A673 (cell line): ENCODE results near the gene SLC25A29. TPM values are rescaled to one million over a fixed set of nuclear protein-coding genes. Genes with fewer than 3 reads are reported as not detected.
"Not testable (repeated sequence)": the region's sequence is repeated elsewhere in the genome, so short reads cannot be mapped to it uniquely, and the experiment has no call there.

ENCODE experiments used
- BruUV-seq: library from RNA; stranded (reverse); fragments of 400-500 nt; replicated peaks from 2 replicates; lab custom pipeline; 2021; lab: Mats Ljungman, UMichigan
- CTCF ChIA-PET: fragments of 300-600 bp; sonication (Branson Sonifier 250); formaldehyde crosslinking; loops from one replicate; lab custom pipeline; 2022; ENCODE audit warnings: antibody characterized with exemption; lab: Charles Lee
- POLR2A ChIA-PET: fragments of 300-600 bp; sonication (Branson Sonifier 250); formaldehyde crosslinking; loops from one replicate; lab custom pipeline; 2022; ENCODE audit warnings: antibody characterized with exemption; ENCODE audit not compliant: low non-redundant PET; lab: Charles Lee
- DNase-seq: peaks from one replicate; pipeline ENCODE4 v3.0.0-alpha.2; 2015; ENCODE audit warnings: low spot score
- H3K27ac ChIP-seq: fragments of 200-600 bp; sonication (generic); 2 replicates; pipeline ENCODE4 v1.5.1; 2016; ENCODE audit warnings: mixed run types, low read depth, mild to moderate bottlenecking, mixed read lengths, antibody characterized with exemption, low read length; ENCODE audit not compliant: poor library complexity, severe bottlenecking
- H3K27me3 ChIP-seq: fragments of 200-600 bp; sonication (generic); replicated peaks from 2 replicates; pipeline ENCODE4 v1.6.1; 2017; ENCODE audit warnings: mixed run types, low read depth, mild to moderate bottlenecking, mixed read lengths, antibody characterized with exemption, low read length; ENCODE audit not compliant: insufficient read depth, poor library complexity
- H3K36me3 ChIP-seq: fragments of 200-600 bp; sonication (generic); 2 replicates; pipeline ENCODE4 v1.6.1; 2016; ENCODE audit warnings: mixed run types, mild to moderate bottlenecking, mixed read lengths, antibody characterized with exemption, low read length; ENCODE audit not compliant: insufficient read depth, poor library complexity, severe bottlenecking
- H3K4me1 ChIP-seq: fragments of 200-600 bp; sonication (generic); 2 replicates; pipeline ENCODE4 v1.6.1; 2017; ENCODE audit warnings: mixed run types, mild to moderate bottlenecking, mixed read lengths, antibody characterized with exemption, low read length; ENCODE audit not compliant: insufficient read depth, poor library complexity, severe bottlenecking
- H3K4me3 ChIP-seq: fragments of 200-600 bp; sonication (generic); 2 replicates; pipeline ENCODE4 v1.5.1; 2016; ENCODE audit warnings: low read depth, mixed run types, mild to moderate bottlenecking, mixed read lengths, low read length; ENCODE audit not compliant: poor library complexity, severe bottlenecking
- H3K9me3 ChIP-seq: fragments of 200-600 bp; sonication (generic); 2 replicates; pipeline ENCODE4 v1.6.1; 2016; ENCODE audit warnings: mixed run types, low read depth, mild to moderate bottlenecking, mixed read lengths, antibody characterized with exemption, low read length; ENCODE audit not compliant: poor library complexity, severe bottlenecking
- EZH2 ChIP-seq: fragments of 200-600 bp; sonication (generic); IDR thresholded peaks from 2 replicates; pipeline ENCODE4 v1.6.1; 2017; ENCODE audit warnings: borderline replicate concordance, low read depth, mild to moderate bottlenecking, mixed read lengths, antibody characterized with exemption, low read length; ENCODE audit not compliant: poor library complexity, severe bottlenecking
- intact Hi-C: fragments of 100-400 bp; cut with micrococcal nuclease; formaldehyde crosslinking; loops from one replicate; pipeline ENCODE4 v1.10.0; 2022; ENCODE audit not compliant: unreplicated experiment
- total RNA-seq: library from RNA; stranded (reverse); gene quantifications from 2 replicates; pipeline ENCODE4 v1.2.3, GENCODE V29; 2021
- TF ChIP-seq, protein P1 (sequence below): fragments of 300-800, 200-600 bp; sonication (generic); conservative IDR thresholded peaks from 2 replicates; pipeline ENCODE4 v1.5.1; 2017; ENCODE audit warnings: low read depth, mild to moderate bottlenecking, antibody characterized with exemption, low read length, moderate library complexity, mixed read lengths

Gene SLC25A29
- total RNA-seq, 1 experiment from 2014 or later, result 49.3 TPM

DNA sequence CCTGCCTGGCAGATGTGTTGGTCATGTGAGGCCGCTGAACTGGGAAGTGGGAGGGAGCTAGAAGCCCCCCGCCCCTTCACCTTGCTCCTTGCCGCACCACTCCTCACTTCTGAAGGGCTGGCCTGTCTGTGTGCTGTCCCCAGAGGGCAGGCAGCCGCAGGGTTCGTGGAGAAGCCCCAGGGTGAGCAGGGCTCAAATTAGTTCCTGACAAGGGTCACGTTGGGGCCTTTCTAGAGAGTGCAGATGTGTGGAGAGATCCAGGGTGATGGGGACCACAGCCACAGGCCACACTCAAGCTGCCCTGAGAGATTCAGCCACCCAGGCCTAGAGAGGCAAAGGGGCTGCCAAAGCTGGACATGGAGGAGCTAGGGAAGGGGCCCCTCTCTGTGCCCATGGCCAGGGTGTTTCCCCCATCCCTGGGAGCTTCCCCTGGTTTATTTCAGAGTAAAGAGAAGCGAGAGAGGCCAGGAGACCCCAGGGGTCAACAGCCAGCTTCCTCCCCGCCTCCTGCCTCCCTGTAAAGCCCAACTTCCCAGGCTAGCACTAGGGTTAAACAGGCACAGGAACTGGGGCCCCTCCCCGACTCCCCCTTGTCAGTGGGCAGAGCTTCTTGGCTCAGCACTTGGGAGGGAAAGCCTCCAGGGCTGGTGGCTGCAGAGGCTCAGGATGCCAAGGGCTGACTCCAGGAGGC is 16.2 kb downstream of the SLC25A29 start:
- BruUV-seq, result no TSS peak
- Histone ChIP-seq H3K4me1 (peaks cover 3% of the 10 kb centered on the region), H3K9me3 (no peaks in the 10 kb centered on the region), H3K36me3 (peaks cover 3% of the 10 kb centered on the region), H3K4me3 (no peak overlapping the region), H3K27ac (no peak overlapping the region), H3K27me3 (no peaks in the 10 kb centered on the region)
- intact Hi-C loops, result no loop called here
- no peak for DNase-seq
- ChIA-PET POLR2A (no interaction called here), CTCF (no interaction called here)
- TF ChIP-seq, protein P1, sequence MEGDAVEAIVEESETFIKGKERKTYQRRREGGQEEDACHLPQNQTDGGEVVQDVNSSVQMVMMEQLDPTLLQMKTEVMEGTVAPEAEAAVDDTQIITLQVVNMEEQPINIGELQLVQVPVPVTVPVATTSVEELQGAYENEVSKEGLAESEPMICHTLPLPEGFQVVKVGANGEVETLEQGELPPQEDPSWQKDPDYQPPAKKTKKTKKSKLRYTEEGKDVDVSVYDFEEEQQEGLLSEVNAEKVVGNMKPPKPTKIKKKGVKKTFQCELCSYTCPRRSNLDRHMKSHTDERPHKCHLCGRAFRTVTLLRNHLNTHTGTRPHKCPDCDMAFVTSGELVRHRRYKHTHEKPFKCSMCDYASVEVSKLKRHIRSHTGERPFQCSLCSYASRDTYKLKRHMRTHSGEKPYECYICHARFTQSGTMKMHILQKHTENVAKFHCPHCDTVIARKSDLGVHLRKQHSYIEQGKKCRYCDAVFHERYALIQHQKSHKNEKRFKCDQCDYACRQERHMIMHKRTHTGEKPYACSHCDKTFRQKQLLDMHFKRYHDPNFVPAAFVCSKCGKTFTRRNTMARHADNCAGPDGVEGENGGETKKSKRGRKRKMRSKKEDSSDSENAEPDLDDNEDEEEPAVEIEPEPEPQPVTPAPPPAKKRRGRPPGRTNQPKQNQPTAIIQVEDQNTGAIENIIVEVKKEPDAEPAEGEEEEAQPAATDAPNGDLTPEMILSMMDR, result no peak
- TF ChIP-seq EZH2, result no peak

DNA sequence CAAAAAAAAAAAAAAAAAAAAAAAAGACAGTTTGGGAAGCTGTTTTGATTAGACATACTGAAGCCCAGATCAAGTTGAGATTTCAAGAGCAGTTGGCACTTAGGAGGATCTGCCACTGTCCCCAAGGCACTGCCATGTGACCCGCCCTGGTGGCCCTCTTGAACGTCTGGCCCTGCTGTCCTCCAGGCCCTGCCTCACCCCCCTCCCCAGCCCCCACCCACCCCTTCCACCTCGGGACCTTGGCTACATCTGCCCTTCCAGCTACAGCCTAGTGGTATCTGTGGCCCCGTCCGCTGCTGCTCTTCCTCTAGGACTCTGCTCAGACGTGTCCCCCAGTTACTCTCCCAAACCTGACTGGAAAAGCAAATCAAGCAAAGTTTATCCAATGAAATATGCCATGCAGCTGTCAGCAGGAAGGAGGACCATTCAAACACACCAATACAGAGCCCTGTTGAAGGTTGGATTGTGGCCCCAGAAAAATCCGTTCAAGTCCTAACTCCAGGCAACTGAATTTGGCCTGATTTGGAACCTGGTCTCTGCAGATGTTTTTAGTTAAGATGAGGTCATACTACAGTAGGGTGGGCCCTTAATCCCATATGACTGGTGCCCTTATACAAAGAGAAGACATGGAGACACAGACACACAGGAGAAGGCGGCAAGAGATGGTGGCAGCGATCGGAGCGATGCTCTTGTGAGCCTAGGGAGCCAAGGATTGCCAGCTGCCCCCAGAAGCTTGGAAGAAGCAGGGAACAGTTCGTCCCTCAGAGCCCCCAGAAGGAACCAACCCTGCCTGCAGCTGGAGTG is 17.7 kb downstream of the SLC25A29 start:
- Histone ChIP-seq H3K4me3 (no peak overlapping the region), H3K4me1 (peaks cover 3% of the 10 kb centered on the region), H3K36me3 (peaks cover 3% of the 10 kb centered on the region), H3K9me3 (no peaks in the 10 kb centered on the region), H3K27me3 (no peaks in the 10 kb centered on the region), H3K27ac (no peak overlapping the region)
- BruUV-seq, result no TSS peak
- no peak for TF ChIP-seq EZH2
- TF ChIP-seq, protein P1, result no peak
- intact Hi-C loops, result no loop called here
- CTCF ChIA-PET, result interaction anchor here (0.9 kb wide), 1 partner anchor 89 kb away, joined by 3 read pairs; no protein-coding TSS in a partner anchor
- POLR2A ChIA-PET, result no interaction called here
- no peak for DNase-seq

DNA sequence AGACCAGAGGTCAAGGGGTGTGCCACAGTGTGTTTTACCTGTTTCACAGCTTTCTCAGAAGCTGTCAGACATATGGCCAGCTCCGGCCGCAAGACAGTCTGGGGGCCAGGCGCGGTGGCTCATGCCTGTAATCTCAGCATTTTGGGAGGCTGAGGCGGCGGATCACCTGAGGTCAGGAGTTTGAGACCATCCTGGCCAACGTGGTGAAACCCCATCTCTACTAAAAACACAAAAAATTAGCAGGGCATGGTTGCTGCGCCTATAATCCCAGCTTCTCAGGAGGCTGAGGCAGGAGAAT is 18.3 kb downstream of the SLC25A29 start:
- CTCF ChIA-PET, H3K27ac ChIP-seq, intact Hi-C loops, H3K27me3 ChIP-seq, BruUV-seq, POLR2A ChIA-PET, H3K4me1 ChIP-seq, DNase-seq, H3K9me3 ChIP-seq, H3K4me3 ChIP-seq, H3K36me3 ChIP-seq: not testable (repeated sequence)
